Stimulated activated CD4-positive, alpha-beta T cell treated with anti-CD3 and anti-CD28 coated beads, TNF-alpha, amount 100 ng/mL, for 24 hours (primary cell): Measurements from ENCODE around the gene MDP1.
"Not testable (repeated sequence)": the region's sequence is repeated elsewhere in the genome, so short reads cannot be mapped to it uniquely, and the experiment has no call there.

ENCODE experiments used
- DNase-seq, 3 experiments: peaks; one replicate each; pipeline ENCODE4 v3.0.0-alpha.2; 2020; ENCODE audit warnings: low read depth in 3 of 3

The MDP1 gene

GRCh38 chr14:24251880-24252288 lies 36.0 kb upstream of the MDP1 start:
- DNase-seq, result no peak

- DNase-seq, result no peak
These were observed 34.5 kb upstream of the MDP1 start for GRCh38 chr14:24250354-24250753.

GRCh38 chr14:24249230-24250021 lies 33.6 kb upstream of the MDP1 start:
- no peak for DNase-seq

- no peak for DNase-seq
These were observed 31.6 kb upstream of the MDP1 start for GRCh38 chr14:24247422-24247821.

GRCh38 chr14:24246765-24247212 lies 30.9 kb upstream of the MDP1 start:
- no peak for DNase-seq

- DNase-seq, result not testable (repeated sequence)
These were observed 29.5 kb upstream of the MDP1 start for GRCh38 chr14:24245350-24245749.

- DNase-seq, result no peak
These were observed 27.5 kb upstream of the MDP1 start for GRCh38 chr14:24243336-24243836.

GRCh38 chr14:24241829-24242443 lies 26.1 kb upstream of the MDP1 start:
- peak; percentile 85 to 93 (median 88) for DNase-seq

GRCh38 chr14:24240110-24240918 lies 24.4 kb upstream of the MDP1 start:
- DNase-seq, result no peak

- no peak for DNase-seq
These were observed 22.7 kb upstream of the MDP1 start for GRCh38 chr14:24238527-24239037.

- no peak for DNase-seq
These were observed 22.3 kb upstream of the MDP1 start for GRCh38 chr14:24238123-24238522.

GRCh38 chr14:24237463-24237955 lies 21.6 kb upstream of the MDP1 start:
- no peak for DNase-seq

- DNase-seq, result no peak
These were observed 21.0 kb upstream of the MDP1 start for GRCh38 chr14:24236689-24237462.

GRCh38 chr14:24235804-24236688 lies 20.2 kb upstream of the MDP1 start:
- no peak for DNase-seq

- no peak for DNase-seq
These were observed 18.5 kb upstream of the MDP1 start for GRCh38 chr14:24234095-24235005.

GRCh38 chr14:24233538-24233866 lies 17.6 kb upstream of the MDP1 start:
- no peak for DNase-seq

GRCh38 chr14:24232645-24233537 lies 17.0 kb upstream of the MDP1 start, which contains the start of gene GMPR2:
TSS of gene GMPR2 (plus strand) at chr14:24232929. CDS start at chr14:24233254, 325 bp downstream.
- DNase-seq, result no peak

GRCh38 chr14:24232121-24232644 lies 16.3 kb upstream of the MDP1 start, which contains the start of gene NEDD8:
TSS of gene NEDD8 (minus strand) at chr14:24232367. CDS start at chr14:24232267, 100 bp downstream.
- peak; percentile 82 to 90 (median 88) for DNase-seq
